ENCODE measurements around the gene DNASE2B. TPM values are rescaled to one million over a fixed set of nuclear protein-coding genes. Genes with fewer than 3 reads are reported as not detected.

DNASE2B gene
- polyA plus RNA-seq, 3 donors: not detected

GRCh38 chr1:84377480-84378095 lies 20.7 kb upstream of the DNASE2B start:
- no peak overlapping the region for H3K27ac Mint-ChIP-seq
- H3K27ac ChIP-seq (ENCODE audit: low read depth in 1 of 2, low read length in 2 of 2): no peak overlapping the region
- H3K4me3 Mint-ChIP-seq: no peak overlapping the region
- TF ChIP-seq CTCF (IDR thresholded peaks at IDR 0.05): no peak
- H3K9me3 Mint-ChIP-seq: peaks cover 0 to 3% (median 0%) of the 10 kb centered on the region in 7 donors
- H3K4me1 Mint-ChIP-seq: peaks cover 3% of the 10 kb centered on the region
- no peaks in the 10 kb centered on the region for H3K36me3 ChIP-seq (replicated peaks in 1 of 2; ENCODE audit: control insufficient read depth in 1 of 2, insufficient read depth in 2 of 2, low read length in 2 of 2)
- no peak overlapping the region for H2AFZ ChIP-seq (ENCODE audit: insufficient read depth, low read depth, low read length, poor library complexity, severe bottlenecking)
- no peak overlapping the region for H3K9ac ChIP-seq (ENCODE audit: insufficient read depth, low read length, poor library complexity, severe bottlenecking)
- no peak overlapping the region for H3K4me3 ChIP-seq (replicated peaks in 1 of 3; ENCODE audit: low read depth in 2 of 3, low read length in 3 of 3)
- no CpG with 5 or more reads among the region's 3 CpGs for WGBS (ENCODE audit: insufficient coverage)
- H3K27me3 ChIP-seq (ENCODE audit: control insufficient read depth in 2 of 2, insufficient read depth in 2 of 2, low read length in 2 of 2): no peaks in the 10 kb centered on the region
- H3K9me3 ChIP-seq (replicated peaks in 1 of 2; ENCODE audit: control insufficient read depth in 1 of 2, insufficient read depth in 1 of 2, low read length in 2 of 2): no peaks in the 10 kb centered on the region
- H4K20me1 ChIP-seq (ENCODE audit: insufficient read depth, low read length): no peaks in the 10 kb centered on the region
- H3K79me2 ChIP-seq (ENCODE audit: insufficient read depth, low read length): no peaks in the 10 kb centered on the region
- DNase-seq: no peak
- peaks cover 7 to 12% of the 10 kb centered on the region in 2 donors for H3K4me1 ChIP-seq (ENCODE audit: control insufficient read depth in 1 of 2, insufficient read depth in 2 of 2, low read length in 2 of 2)
- intact Hi-C loops (cut with micrococcal nuclease): loop anchor here in 1 of 2 donors (5.0 kb wide), 1 partner anchor 45 kb away; no protein-coding TSS in a partner anchor
- H3K36me3 Mint-ChIP-seq: no peaks in the 10 kb centered on the region
- no peak overlapping the region for H3K4me2 ChIP-seq (replicated peaks; ENCODE audit: extremely low read depth, low read length, poor library complexity, severe bottlenecking)
- H3K27me3 Mint-ChIP-seq (ENCODE audit: low read depth in 3 of 3): peaks cover 0 to 2% (median 0%) of the 10 kb centered on the region in 3 donors

- H3K4me3 Mint-ChIP-seq: no peak overlapping the region
- H3K36me3 ChIP-seq (replicated peaks in 1 of 2; ENCODE audit: control insufficient read depth in 1 of 2, insufficient read depth in 2 of 2, low read length in 2 of 2): no peaks in the 10 kb centered on the region
- peaks cover 3% of the 10 kb centered on the region for H3K4me1 Mint-ChIP-seq
- H4K20me1 ChIP-seq (ENCODE audit: insufficient read depth, low read length): no peaks in the 10 kb centered on the region
- H3K27ac Mint-ChIP-seq: no peak overlapping the region
- WGBS (ENCODE audit: insufficient coverage): 0% methylated on average over 2 of the region's 4 CpGs
- H3K79me2 ChIP-seq (ENCODE audit: insufficient read depth, low read length): no peaks in the 10 kb centered on the region
- H3K27me3 ChIP-seq (ENCODE audit: control insufficient read depth in 2 of 2, insufficient read depth in 2 of 2, low read length in 2 of 2): no peaks in the 10 kb centered on the region
- no peak overlapping the region for H3K4me3 ChIP-seq (replicated peaks in 1 of 3; ENCODE audit: low read depth in 2 of 3, low read length in 3 of 3)
- H3K9me3 Mint-ChIP-seq: no peaks in the 10 kb centered on the region
- peak; percentile 7 to 39 (median 22) for DNase-seq
- intact Hi-C loops (cut with micrococcal nuclease): loop anchor here in 1 of 2 donors (5.0 kb wide), 1 partner anchor 43 kb away; no protein-coding TSS in a partner anchor
- no peaks in the 10 kb centered on the region for H3K27me3 Mint-ChIP-seq (ENCODE audit: low read depth in 3 of 3)
- no peak for TF ChIP-seq CTCF (IDR thresholded peaks at IDR 0.05)
- no peaks in the 10 kb centered on the region for H3K9me3 ChIP-seq (replicated peaks in 1 of 2; ENCODE audit: control insufficient read depth in 1 of 2, insufficient read depth in 1 of 2, low read length in 2 of 2)
- no peak overlapping the region for H3K9ac ChIP-seq (ENCODE audit: insufficient read depth, low read length, poor library complexity, severe bottlenecking)
- peak overlapping the region in 1 of 2 donors; percentile 9 for H3K27ac ChIP-seq (ENCODE audit: low read depth in 1 of 2, low read length in 2 of 2)
- H3K4me1 ChIP-seq (ENCODE audit: control insufficient read depth in 1 of 2, insufficient read depth in 2 of 2, low read length in 2 of 2): peaks cover 7 to 12% of the 10 kb centered on the region in 2 donors
- no peak overlapping the region for H2AFZ ChIP-seq (ENCODE audit: insufficient read depth, low read depth, low read length, poor library complexity, severe bottlenecking)
- H3K4me2 ChIP-seq (replicated peaks; ENCODE audit: extremely low read depth, low read length, poor library complexity, severe bottlenecking): no peak overlapping the region
- H3K36me3 Mint-ChIP-seq: no peaks in the 10 kb centered on the region
These were observed 19.0 kb upstream of the DNASE2B start for GRCh38 chr1:84379138-84379916.
